Lower leg skin (tissue), 4 donors: ENCODE results near the gene C14orf119. TPM values are rescaled to one million over a fixed set of nuclear protein-coding genes. Genes with fewer than 3 reads are reported as not detected.

ENCODE experiments used
- DNase-seq, 2 donors: peaks; one replicate each; pipeline ENCODE4 v3.0.0-alpha.2; 2019; ENCODE audit warnings: low spot score in 2 of 2
- H3K4me3 ChIP-seq: fragments of 200-600 bp; sonication (generic); 2 replicates; pipeline ENCODE4 v1.5.1; 2017; ENCODE audit warnings: mild to moderate bottlenecking, low read depth; ENCODE audit not compliant: poor library complexity, severe bottlenecking
- CTCF ChIP-seq, 3 donors: fragments of 450-650 bp; IDR thresholded peaks; one replicate each; pipeline ENCODE4 v1.5.1; 2016; ENCODE audit warnings: antibody characterized with exemption in 3 of 3, mild to moderate bottlenecking in 3 of 3, moderate library complexity in 2 of 3
- POLR2A ChIP-seq, 2 donors: fragments of 450-650 bp; IDR thresholded peaks; one replicate each; pipeline ENCODE4 v1.6.1; 2016 to 2017; ENCODE audit warnings: antibody characterized with exemption in 2 of 2, mild to moderate bottlenecking in 1 of 2, moderate library complexity in 1 of 2
- WGBS, 2 donors: methylation state at CpG; one replicate each; pipeline ENCODE4 v1.1.5; 2018; 5-methylcytosine and 5-hydroxymethylcytosine counted together
- intact Hi-C: fragments of 100-400 bp; cut with DNase I; formaldehyde crosslinking; loops from one replicate; pipeline ENCODE4 v1.15.0; 2023; ENCODE audit warnings: low total_unique reads
- total RNA-seq, 4 donors: library from RNA; depleted of rRNA; stranded (reverse); fragments of >200 nt; gene quantifications; one replicate each; pipeline ENCODE4 v1.1.0, GENCODE V29; 2016

Gene C14orf119
- total RNA-seq, 4 donors from 2014 or later: 14.5 to 29.8 (median 19.7) TPM

GRCh38 chr14:23126548-23127278 is 31.4 kb downstream of the C14orf119 start:
- intact Hi-C loops: no loop called here
- WGBS, 2 donors: 76 to 81% methylated on average over 7 to 8 of the region's 8 CpGs
- TF ChIP-seq CTCF (IDR thresholded peaks at IDR 0.05) (no peak), POLR2A (IDR thresholded peaks at IDR 0.05) (no peak)
- no peak for DNase-seq
- no peak overlapping the region for H3K4me3 ChIP-seq

GRCh38 chr14:23127861-23128260 is 32.6 kb downstream of the C14orf119 start:
- no peak for DNase-seq
- no peak overlapping the region for H3K4me3 ChIP-seq
- TF ChIP-seq CTCF (IDR thresholded peaks at IDR 0.05): no peak
- TF ChIP-seq POLR2A (IDR thresholded peaks at IDR 0.05): no peak
- intact Hi-C loops: no loop called here
- 90 to 96% methylated on average over 3 of the region's 3 CpGs for WGBS, 2 donors

- no peak for TF ChIP-seq POLR2A (IDR thresholded peaks at IDR 0.05)
- TF ChIP-seq CTCF (IDR thresholded peaks at IDR 0.05): no peak
- 93 to 94% methylated on average over 7 of the region's 7 CpGs for WGBS, 2 donors
- intact Hi-C loops: no loop called here
- H3K4me3 ChIP-seq: no peak overlapping the region
- DNase-seq: no peak
Observed at GRCh38 chr14:23128969-23129758, 33.9 kb downstream of the C14orf119 start.

GRCh38 chr14:23129759-23130316 is 34.5 kb downstream of the C14orf119 start:
- H3K4me3 ChIP-seq: no peak overlapping the region
- TF ChIP-seq POLR2A (IDR thresholded peaks at IDR 0.05) (no peak), CTCF (IDR thresholded peaks at IDR 0.05) (no peak)
- DNase-seq: no peak
- 49 to 60% methylated on average over 7 of the region's 7 CpGs for WGBS, 2 donors
- intact Hi-C loops: no loop called here

GRCh38 chr14:23130871-23131270 is 35.6 kb downstream of the C14orf119 start:
- TF ChIP-seq CTCF (IDR thresholded peaks at IDR 0.05) (no peak), POLR2A (IDR thresholded peaks at IDR 0.05) (no peak)
- WGBS, 2 donors: 70 to 73% methylated on average over 3 of the region's 3 CpGs
- intact Hi-C loops: no loop called here

More at GRCh38 chr14:23130871-23131270, 35.6 kb downstream of the C14orf119 start:
- no peak for DNase-seq
- no peak overlapping the region for H3K4me3 ChIP-seq
